Stimulated activated CD8-positive, alpha-beta memory T cell treated with anti-CD3 and anti-CD28 coated beads, Interleukin-15, amount 100 ng/mL, for 24 hours (primary cell): Measurements from ENCODE around the gene C18orf63.

Experiments used
- DNase-seq: peaks from one replicate; pipeline ENCODE4 v3.0.0-alpha.2; 2020; ENCODE audit warnings: low read depth

The C18orf63 gene

DNA sequence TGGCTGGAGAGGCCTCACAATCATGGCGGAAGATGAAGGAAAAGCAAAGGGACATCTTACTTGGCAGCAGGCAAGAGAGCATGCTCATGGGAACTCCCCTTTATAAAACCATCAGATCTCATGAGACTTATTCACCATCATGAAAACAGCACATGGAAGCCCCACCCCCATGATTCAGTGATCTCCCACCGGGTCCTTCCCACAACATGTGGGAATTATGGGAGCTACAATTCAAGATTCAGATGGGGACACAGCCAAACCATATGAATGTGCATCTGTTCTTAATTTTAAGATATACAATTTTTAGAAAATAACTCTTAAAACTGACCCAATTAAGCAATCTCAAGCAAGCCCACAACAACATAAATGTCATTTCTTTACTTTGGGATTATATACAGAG lies 12.6 kb downstream of the C18orf63 start:
- DNase-seq = no peak

DNA sequence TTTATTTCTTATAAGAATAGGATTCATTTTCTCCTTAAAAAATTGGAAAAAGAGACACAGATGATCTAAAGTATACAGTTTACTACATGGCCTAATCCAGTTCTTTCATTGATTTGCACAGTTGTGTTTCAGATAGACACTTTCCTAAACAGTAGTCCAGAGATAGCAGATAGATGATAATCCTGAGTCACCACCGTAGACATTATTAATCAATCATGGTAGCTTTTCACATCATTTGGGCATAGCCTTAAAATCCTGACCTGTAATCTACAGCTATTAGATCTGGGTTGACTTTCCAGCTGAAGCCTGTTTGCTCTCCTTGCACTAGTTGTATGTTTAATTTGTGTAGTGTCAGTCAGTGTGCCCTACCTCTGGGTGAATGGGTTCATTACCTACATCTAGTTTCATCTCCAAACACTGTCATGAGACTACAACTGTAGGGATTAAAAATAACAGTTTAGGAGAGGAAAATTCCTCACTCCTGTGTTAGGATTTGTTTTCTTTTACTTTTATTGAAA lies 14.1 kb downstream of the C18orf63 start:
- no peak for DNase-seq

DNA sequence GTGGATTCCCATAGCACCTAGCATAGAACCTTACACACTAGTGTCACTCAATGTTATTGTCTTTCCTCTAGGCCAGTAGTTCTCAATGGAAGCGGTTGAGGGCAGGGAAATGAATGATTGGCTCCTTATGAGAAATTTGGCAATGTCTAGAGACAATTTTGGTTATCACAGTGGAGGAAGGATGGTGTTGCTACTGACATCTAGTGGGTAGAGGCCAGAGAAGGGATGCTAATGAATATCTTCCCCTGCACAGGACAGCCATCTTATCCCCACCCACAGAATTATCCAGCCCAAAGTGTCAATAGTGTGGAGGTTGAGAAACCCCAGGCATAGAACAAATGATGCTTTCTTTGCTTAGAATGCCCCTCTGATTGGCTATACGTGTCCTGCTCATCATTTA lies 15.8 kb downstream of the C18orf63 start:
- no peak for DNase-seq

DNA sequence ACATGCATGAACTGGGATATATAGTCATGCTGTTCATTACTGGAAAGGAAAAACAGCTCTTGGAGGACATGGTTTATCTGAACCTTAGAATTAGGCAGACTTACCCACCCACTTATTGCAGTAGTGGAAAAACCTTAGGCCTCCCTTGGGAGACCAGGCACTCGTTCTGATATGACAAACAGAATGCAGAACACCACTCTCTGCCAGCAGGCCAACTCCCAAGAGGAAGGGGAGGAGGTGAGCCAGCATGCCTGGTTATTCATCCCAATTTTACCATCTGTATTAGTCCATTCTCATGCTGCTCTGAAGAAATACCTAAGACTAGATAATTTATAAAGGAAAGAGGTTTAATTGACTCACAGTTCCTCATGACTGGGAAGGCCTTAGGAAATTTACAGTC lies 17.5 kb downstream of the C18orf63 start:
- no peak for DNase-seq

DNA sequence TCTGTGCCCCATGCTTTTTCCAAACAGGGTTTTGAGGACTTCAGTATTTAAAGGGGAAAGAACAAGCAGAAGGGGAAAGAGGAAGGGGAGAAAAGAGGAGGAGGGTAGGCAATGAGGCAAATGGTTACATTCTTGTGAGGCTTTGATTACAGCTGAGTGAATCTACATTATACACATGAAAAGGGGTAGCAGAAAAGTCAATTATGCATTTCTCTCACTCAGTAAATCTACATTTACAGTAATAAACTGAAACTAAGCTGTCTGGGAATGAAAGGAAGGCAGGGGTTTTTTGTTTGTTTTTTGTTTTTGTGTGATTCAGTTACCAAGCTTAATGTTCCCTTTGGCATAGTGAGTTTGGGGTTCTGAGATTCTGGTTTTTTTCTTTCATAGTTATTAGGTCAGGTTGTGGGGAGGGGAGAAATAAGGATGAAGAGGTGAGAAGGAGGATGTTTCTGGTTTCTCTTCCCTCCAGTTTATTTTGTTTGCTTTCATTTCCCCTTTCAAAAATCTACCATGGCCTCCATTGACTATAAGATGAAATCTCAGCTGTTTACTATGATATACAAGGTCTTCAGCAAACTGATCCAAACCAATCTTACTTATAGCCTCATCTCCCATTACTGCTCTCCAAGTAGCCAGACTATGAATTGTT lies 18.7 kb downstream of the C18orf63 start:
- DNase-seq = no peak

DNA sequence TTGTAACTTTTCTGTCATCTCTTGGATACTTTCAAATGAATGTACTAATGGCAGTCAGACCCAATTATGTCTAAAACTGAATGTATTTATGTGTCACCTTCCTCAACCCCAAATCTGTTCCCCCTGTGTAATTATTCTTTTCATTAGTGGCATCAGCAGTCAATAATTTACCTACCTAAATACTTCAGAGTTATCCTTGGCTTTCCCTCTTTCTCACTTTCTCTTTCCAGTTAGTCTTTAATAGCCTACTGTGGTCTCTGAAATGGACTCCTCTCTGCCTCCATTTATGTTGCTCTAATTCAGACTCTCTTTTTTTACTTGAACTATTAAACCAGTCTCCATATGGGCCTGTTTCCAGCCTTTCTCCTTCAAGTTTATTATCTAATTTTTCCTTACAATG lies 21.0 kb downstream of the C18orf63 start:
- DNase-seq = no peak

DNA sequence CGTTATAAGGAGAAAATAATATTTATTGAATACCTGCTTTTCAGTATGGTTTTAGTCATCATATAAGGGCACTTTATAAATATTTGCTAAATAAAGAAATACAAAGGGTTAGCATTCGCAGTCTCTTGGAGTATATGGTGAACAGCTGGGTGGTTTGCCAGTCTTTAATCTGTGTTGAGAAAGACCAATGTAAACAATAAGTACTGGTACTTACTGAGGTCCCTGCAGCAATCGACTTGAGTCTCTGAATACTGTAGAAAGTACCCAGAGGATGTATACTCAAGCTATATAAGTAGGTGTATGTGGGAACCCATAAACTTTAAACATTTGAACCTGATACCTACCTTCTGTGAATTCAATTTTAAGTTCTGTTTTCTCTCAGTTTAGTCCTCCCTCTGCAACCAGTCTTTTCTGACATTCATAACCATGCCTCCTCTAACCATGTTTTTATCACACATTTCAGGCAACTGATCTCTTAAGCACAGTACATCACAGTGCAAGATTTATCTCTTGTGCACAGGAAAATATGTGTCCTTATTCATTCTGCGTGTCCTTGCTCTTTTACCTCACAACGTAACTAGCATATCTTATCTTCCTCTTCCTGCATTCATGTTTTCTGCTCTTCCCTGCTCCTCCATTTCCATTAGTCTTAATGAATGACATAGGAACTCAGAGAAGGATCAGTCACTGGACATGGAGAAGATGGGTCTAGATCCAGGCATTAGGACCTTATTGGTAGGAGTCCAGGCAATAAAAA lies 21.7 kb downstream of the C18orf63 start:
- no peak for DNase-seq

DNA sequence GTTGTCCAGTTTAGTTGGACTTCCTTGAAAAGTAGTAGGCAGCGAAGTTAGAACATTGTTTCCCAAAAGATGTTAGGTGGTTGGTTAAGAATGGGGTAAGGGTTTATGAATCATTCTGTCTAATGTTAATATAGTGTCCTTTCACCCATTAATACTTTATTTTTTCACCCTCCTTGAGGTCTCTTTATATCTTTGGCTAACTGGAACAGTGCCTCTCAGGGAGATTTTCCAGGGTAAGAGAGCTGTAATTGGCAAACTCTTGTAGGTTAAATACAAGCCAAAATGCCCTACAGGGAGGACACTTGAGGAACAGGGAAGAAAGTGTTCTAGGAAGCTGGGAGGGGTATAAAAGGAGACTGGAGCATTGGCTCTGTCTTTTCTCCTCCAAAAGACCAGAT lies 22.3 kb downstream of the C18orf63 start:
- no peak for DNase-seq

DNA sequence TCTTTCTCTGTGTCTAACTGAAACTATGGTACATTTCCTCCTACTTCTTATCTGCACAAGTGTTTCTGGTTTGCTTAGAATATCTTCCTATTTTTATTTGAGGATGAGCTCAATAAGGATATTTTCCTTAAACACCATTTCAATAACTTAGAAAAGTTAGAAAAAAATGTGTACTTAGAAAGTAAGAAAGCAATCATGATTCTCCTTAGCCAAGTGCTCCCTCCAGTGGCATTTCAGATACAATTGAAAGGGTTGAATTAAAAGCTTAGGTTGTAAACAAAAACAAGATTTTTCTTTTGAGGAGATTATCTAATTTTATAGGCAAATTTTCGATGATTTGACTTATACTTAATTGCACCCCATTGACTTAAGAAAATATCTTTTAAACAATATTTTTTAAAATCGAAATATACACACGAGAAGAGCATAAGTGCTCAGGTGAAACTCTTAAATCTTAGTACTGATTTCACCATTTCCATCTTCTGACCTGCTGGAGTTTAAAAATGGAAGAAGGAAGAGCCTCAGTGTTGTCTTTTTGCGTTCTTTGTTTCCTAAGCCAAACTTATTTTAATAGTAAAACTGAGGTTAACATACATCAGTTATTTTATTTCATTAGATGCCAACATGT lies 26.9 kb downstream of the C18orf63 start:
- DNase-seq = no peak

DNA sequence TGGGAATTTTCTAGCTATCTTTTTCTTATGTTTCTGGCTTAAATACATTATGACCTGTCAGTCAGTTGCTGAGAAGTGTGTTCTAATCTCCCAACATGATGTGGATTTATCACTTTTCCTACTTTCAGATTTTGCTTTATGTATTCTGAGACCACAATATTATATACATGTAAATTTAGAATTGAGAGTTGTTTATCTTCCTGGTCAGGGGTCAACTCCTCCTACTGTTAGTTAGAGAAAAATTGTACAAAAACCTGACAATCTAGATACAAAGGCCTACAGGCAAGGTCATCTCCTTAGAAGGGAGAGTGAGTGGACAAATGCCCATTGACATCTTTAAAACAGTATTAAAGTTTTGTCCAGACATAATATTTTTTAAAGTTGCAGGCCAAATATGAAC lies 30.6 kb downstream of the C18orf63 start:
- DNase-seq = no peak

DNA sequence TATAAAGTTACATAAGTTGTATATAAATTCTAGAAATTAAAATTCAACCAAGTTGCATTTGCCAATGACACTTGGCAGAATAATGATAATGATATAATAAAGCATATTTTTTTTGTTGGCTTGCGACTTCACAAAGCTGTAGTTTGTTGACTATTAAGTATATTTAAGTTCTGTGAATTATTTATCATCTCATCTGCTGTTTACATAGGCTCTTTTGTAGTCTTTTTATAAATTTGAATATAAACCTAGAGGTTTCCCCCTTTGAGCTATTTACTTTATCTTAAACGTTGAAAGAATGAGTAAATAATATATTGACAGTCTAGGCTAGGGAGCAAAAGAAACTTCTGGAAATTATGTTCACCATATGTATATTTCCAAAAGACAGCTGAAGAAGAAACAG lies 32.9 kb downstream of the C18orf63 start:
- DNase-seq = no peak

DNA sequence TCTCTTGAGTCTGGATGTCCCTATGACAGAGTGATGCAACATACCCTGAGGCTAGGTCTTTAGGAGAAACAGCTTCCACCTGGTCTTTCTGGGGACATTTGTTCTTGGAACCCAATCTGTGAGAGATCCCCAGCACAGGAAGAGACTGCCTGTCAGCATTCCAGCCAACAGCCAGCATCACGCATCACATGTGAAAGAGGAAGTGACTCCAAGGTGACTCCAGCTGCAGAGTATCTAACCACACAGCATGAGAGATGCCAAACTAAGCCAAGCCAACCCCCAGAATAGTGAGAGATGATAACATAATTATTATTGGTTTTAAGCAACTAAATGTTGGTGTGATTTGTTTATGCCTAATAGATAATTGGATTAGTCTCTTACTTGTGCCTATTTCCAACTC lies 35.7 kb downstream of the C18orf63 start:
- DNase-seq = no peak

DNA sequence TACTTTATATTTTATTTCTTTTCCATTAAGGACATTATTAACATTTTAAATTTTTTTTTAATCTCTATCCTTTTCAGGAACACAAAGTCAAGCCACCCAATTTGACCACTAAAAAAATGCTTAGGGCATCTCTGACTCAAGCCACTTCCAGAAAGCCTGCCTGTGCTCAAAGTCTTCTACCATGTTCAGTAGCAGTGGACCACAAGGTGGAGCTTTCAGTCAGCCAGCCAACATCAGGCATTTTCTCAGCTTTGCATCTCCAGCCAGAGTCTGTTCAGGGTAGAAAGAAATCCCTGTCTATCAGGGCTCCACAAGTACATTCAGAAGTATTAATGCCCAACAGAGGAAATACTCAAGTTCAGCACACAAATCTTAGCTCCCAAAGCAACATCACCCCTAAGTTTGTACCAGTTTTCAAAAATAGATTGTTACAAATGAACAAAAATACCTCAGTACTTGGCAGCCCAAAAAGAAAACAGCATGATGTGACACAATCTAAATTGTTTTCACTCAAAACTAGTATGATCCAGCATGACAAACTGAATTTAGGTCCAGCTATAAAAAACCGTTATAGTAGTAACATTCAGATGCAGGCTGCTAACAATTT lies 37.6 kb downstream of the C18orf63 start:
- no peak for DNase-seq

DNA sequence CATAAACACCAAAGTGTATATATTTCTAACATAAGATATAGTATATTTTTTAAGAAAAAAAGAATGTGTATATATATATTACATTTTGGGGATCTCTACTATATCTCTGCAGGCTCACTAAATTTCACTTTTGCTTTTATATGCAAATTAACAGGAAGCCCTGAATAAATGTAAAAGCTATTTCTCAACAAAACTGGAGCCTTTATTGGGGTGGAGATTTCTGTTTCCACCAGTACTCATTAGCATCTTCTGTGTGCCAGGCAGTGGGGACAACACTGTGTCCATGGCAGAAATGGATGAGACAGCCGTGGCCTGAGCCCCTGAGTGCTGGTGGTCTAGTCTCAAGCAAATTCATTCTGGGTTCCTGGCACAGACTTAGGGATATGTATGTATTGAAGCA lies 41.3 kb downstream of the C18orf63 start:
- no peak for DNase-seq

DNA sequence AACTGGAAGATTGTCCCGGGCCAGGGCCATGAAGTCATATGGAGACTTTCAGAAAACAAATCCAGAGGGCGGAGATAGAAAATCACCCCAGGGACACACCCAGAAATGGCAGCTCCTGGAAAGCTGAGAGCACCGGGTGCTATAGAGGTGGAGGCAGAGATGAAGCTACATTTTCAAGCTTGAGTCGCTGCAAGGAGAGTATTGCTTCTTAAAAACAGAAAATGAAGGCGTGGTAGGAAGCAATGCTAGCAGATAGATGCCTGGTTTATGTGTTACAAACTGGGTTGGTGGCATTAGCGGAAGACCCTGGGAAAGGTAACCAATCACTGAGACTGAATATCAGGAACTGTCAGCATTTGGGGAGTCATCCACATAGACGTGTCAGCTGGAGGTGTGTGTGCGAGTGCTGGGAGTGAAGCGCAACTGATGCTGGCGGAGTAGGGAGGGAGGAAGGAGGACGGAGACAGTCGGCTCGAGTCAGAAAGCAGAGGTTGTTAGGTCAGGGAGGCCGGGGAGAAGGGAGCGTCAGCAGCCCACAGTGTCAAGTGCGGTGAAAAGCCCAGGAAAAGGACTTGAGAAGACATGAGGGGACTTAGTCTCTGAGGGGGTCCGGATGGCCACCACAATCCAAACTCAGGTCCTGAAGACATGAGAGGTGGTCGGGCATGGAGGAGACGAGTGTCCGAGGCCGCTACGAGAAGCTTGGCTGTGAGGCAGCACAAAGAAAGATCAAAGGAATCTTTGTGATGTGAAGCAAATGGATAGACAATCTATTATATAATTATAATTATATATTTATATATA lies 45.4 kb downstream of the C18orf63 start:
- DNase-seq = no peak

DNA sequence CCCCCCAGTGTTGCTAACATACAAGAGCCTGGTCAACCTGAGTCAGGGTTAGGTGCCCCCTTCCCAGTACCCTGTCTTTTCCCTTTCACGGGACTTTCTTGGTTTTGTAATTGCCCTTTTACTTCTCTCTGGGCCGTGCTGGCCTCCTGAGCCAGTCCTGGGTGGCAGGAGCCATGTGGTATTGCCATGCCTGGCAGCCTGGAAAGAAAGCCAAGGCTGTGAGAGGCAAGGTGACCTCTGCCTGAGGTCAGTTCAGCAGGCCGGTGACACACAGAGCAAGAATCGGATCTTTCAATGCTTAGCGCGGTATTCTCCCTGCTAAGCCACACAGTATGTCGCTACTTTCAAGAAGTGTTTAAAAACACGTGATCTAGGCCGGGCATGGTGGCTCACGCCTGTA lies 52.3 kb downstream of the C18orf63 start:
- DNase-seq = no peak

DNA sequence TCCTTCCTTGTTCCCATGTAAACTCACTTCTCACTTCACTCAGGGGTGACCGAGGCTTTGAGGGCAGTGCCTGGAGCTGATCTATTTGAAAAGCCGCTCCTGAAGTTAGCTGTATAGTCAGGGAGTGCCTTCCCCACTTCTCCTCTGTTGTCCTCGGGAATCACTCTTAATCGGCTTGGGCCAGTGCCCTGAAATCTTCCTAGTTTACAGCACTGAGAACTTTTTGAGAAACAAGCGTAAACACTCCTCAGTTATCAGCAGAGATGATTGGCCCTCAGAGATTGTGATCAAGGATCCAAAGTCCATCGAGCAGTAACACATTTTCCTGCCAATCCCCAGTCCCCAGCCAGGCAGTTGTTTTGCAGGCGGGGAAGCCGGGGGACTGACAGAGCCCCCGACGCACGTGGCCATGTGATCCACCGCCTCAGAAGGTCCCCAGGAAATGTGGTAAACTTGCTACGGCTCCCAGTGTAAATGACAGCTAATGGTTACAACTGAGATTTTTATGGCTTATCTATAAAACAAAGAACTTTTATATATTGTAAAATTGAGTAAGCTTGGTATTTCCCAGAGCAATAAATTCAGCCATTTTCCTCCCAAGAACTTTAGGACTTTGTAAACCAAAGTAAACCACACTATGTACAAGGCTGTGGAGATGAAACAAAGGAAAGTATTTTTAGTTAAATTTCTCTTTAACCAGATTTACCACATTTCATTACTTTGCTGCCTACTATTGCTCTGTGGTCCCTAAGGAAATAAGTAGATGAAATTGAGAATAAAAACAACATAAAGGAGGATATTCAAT lies 53.5 kb downstream of the C18orf63 start:
- DNase-seq = no peak

DNA sequence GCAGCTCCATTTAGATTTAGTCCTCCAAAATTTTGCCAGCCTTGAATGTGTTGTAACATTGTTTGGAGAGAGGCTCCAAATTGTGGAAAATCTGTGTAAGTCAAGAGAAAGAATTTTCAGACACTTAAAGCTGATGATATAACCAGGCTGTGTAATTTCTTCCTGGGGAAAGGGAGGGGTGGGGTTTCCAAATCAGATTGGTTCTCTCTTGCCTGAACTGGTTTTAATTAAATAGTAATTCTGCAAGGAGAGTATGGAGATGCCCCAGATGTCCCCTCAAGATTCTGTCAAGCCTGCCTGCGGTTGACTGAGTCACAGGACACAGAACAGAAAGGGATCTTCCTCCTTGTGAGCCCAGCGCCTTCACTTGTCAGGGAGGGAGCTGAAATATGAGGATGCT lies 54.5 kb downstream of the C18orf63 start:
- DNase-seq = no peak

DNA sequence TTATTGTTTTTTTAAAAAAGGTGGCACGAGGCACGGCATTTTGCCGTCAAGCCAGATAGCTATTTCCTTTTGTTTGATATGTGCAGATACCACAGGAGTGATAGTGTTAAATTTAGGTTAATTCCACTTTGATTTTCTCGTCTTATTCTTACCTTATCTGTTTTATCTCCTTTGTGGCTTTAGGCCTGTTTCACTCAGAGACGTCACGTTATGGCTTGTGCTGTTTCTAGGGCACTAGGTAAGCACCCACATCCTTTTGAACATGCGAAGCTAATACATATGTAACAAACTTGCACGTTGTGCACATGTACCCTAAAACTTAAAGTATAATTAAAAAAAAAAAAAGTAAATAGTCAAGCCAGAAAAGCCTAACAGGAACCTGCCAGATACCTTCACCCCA lies 57.8 kb downstream of the C18orf63 start:
- no peak for DNase-seq

DNA sequence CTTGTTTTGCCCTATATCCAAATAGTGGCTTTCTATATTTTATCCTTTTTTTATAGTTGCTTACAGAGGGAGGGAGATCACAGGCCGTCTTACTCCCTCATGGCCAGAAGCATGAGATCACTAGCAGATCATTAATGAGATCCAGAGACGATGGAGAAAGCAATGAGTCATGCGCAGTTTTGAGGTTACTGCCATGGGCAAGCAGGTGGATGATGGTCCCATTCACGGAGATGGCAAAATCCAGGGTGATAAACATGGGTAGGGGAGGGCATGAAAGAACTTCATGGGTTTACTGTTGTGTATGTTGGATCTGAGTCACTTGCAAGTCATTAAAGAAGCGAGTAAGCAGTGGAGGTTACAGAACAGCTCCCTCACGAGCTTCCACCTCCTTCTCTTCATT lies 60.4 kb downstream of the C18orf63 start:
- DNase-seq = no peak

DNA sequence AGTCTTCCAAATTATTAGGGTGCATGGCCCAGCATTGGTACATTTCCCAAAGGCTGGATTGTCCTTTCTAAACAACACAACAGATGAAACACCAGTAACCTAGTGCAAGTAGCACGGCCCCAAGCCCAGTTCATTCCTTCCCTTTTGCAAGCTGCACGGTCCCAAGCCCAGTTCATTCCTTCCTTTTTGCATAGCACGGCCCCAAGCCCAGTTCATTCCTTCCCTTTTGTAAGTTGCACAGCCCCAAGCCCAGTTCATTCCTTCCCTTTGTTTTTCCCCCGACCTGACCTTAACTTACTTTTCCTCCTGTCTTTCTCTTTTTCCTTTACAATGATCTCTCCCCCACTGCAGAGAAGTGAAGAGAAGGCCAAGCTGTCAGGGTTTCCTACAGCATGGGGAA lies 60.9 kb downstream of the C18orf63 start:
- DNase-seq = no peak
